K562 (cell line): ENCODE measurements around the gene SFXN5. TPM values are rescaled to one million over a fixed set of nuclear protein-coding genes. Genes with fewer than 3 reads are reported as not detected.

Experiments
- ATAC-seq: fragments of 200-7000 bp; cut with Tn5 transposase; 3 replicates; pipeline ENCODE4 v1.9.1; 2020; ENCODE audit warnings: moderate library complexity
- BruUV-seq: library from RNA; stranded (reverse); fragments of 400-500 nt; replicated peaks from 2 replicates; lab custom pipeline; 2021; lab: Mats Ljungman, UMichigan
- CTCF ChIA-PET: fragments of 300-600 bp; formaldehyde crosslinking; extraction: SDS; loops from one replicate; lab custom pipeline; 2021; ENCODE audit warnings: low intra/inter-chr PET ratio; lab: Yijun Ruan, JAX
- POLR2A ChIA-PET: fragments of 300-600, 350-650 bp; sonication (Branson Sonifier 250); formaldehyde crosslinking; extraction: SDS; loops from one replicate; lab custom pipeline; 2021; ENCODE audit warnings: antibody characterized with exemption, inconsistent platforms; lab: Yijun Ruan, JAX
- DNase-seq, 4 experiments: peaks; one replicate each; pipeline versions ENCODE4 v3.0.0 to v3.0.0-alpha.2; 2011 to 2018; ENCODE audit warnings: low spot score in 3 of 4, mixed read lengths in 3 of 4; ENCODE audit errors: extremely low read depth in 1 of 4
- FAIRE-seq: peaks from 2 replicates; lab custom pipeline; 2011; peaks lifted over from hg19 to GRCh38; lab: Jason Lieb, UNC
- H2AFZ ChIP-seq: 2 replicates; pipeline ENCODE4 v1.6.0; 2011; ENCODE audit warnings: low read depth, low read length, control low read depth, inconsistent platforms
- H3K27ac ChIP-seq: fragments of 200-600 bp; 3 replicates; pipeline ENCODE4 v1.8.0; 2011; ENCODE audit warnings: low read depth, mild to moderate bottlenecking, control low read depth, inconsistent platforms, low read length, moderate library complexity, mixed read lengths; ENCODE audit errors: extremely low read depth
- H3K27me3 ChIP-seq, 2 experiments: fragments of 300-600 bp in 1 of 2; 2 replicates in 1 of 2; 3 replicates in 1 of 2; pipeline versions ENCODE4 v1.6.0 to v1.8.0; 2011; ENCODE audit warnings: inconsistent platforms in 2 of 2, low read length in 2 of 2, mild to moderate bottlenecking in 1 of 2, mixed read lengths in 1 of 2, moderate library complexity in 1 of 2; ENCODE audit not compliant: control insufficient read depth in 2 of 2, insufficient read depth in 2 of 2
- H3K36me3 ChIP-seq: fragments of 300-600 bp; 3 replicates; pipeline ENCODE4 v1.8.0; 2011; ENCODE audit warnings: mild to moderate bottlenecking, low read length, inconsistent platforms; ENCODE audit not compliant: control insufficient read depth, insufficient read depth
- H3K4me1 ChIP-seq, 2 experiments: fragments of 200-600 bp in 1 of 2; replicated peaks in 1 of 2; 2 replicates in 1 of 2; 3 replicates in 1 of 2; pipeline versions ENCODE4 v1.5.1 to v1.8.0; 2011; ENCODE audit warnings: inconsistent platforms in 2 of 2, low read length in 2 of 2, mild to moderate bottlenecking in 1 of 2, mixed read lengths in 1 of 2, moderate library complexity in 1 of 2; ENCODE audit not compliant: control insufficient read depth in 2 of 2, insufficient read depth in 2 of 2
- H3K4me2 ChIP-seq: 2 replicates; pipeline ENCODE4 v1.6.1; 2011; ENCODE audit warnings: low read length, control low read depth, inconsistent platforms, mixed read lengths; ENCODE audit not compliant: insufficient read depth
- H3K4me3 ChIP-seq: fragments of 200-600 bp; sonication (generic), shearing (Covaris generic); 2 replicates; pipeline ENCODE4 v1.5.1; 2016; ENCODE audit warnings: control low read depth, inconsistent platforms
- H3K79me2 ChIP-seq: fragments of 200-600 bp; 3 replicates; pipeline ENCODE4 v1.8.0; 2011; ENCODE audit warnings: low read length, inconsistent platforms; ENCODE audit not compliant: control insufficient read depth, insufficient read depth
- H3K9ac ChIP-seq, 2 experiments: 2 replicates each; pipeline versions ENCODE4 v1.6.0 to v1.6.1; 2011; ENCODE audit warnings: low read depth in 2 of 2, low read length in 2 of 2, control low read depth in 1 of 2, inconsistent platforms in 1 of 2, mild to moderate bottlenecking in 1 of 2, mixed read lengths in 1 of 2; ENCODE audit not compliant: insufficient read depth in 1 of 2
- H3K9me1 ChIP-seq: one replicate; pipeline ENCODE4 v1.6.0; 2011; ENCODE audit warnings: inconsistent platforms, mild to moderate bottlenecking, low read length, moderate library complexity; ENCODE audit not compliant: control insufficient read depth, insufficient read depth
- H3K9me3 ChIP-seq: replicated peaks from 2 replicates; pipeline ENCODE4 v1.5.1; 2011; ENCODE audit warnings: low read depth, low read length, inconsistent platforms; ENCODE audit not compliant: control insufficient read depth, insufficient read depth
- H4K20me1 ChIP-seq: replicated peaks from 2 replicates; pipeline ENCODE4 v1.6.1; 2011; ENCODE audit warnings: low read length, inconsistent platforms, mixed read lengths; ENCODE audit not compliant: control insufficient read depth, insufficient read depth
- ARID3B ChIP-seq: fragments of 250-450 bp; sonication (Bioruptor Pico); IDR thresholded peaks from 2 replicates; pipeline ENCODE4 v1.4.0; 2020; ENCODE audit warnings: borderline replicate concordance
- CAMTA2 ChIP-seq: fragments of 250-450 bp; sonication (Bioruptor Pico); conservative IDR thresholded peaks from 2 replicates; pipeline ENCODE4 v1.5.1; 2022
- CCAR2 ChIP-seq: fragments of 200-400 bp; formaldehyde crosslinking; IDR thresholded peaks from 2 replicates; pipeline ENCODE4 v1.6.1; 2017; ENCODE audit warnings: mild to moderate bottlenecking, low read depth, low read length
- E2F4 ChIP-seq: sonication (generic); formaldehyde crosslinking; IDR thresholded peaks from 2 replicates; pipeline ENCODE4 v1.8.0; 2022; ENCODE audit warnings: mild to moderate bottlenecking, low read depth, missing genetic modification reagents
- ID3 ChIP-seq, 2 experiments: fragments of 250-450 bp in 1 of 2; fragments of 450-650 bp in 1 of 2; sonication (Bioruptor Pico) in 1 of 2; IDR thresholded peaks; 2 replicates each; pipeline versions ENCODE4 v1.6.1 to v1.8.0; 2016 to 2021; ENCODE audit warnings: mild to moderate bottlenecking in 2 of 2, moderate library complexity in 2 of 2, missing compliant biosample characterization in 1 of 2, missing genetic modification characterization in 1 of 2
- KDM4B ChIP-seq, 2 experiments: fragments of 450-650 bp in 1 of 2; sonication (generic) in 1 of 2; IDR thresholded peaks; 2 replicates each; pipeline ENCODE4 v1.6.1; 2016 to 2017; ENCODE audit warnings: borderline replicate concordance in 2 of 2, antibody characterized with exemption in 1 of 2, low read depth in 1 of 2, mild to moderate bottlenecking in 1 of 2
- NFRKB ChIP-seq: fragments of 450-650 bp; IDR thresholded peaks from 2 replicates; pipeline ENCODE4 v1.6.1; 2016; ENCODE audit warnings: low read depth
- NR0B1 ChIP-seq: fragments of 450-650 bp; IDR thresholded peaks from one replicate; pipeline ENCODE4 v1.6.1; 2018; ENCODE audit warnings: mild to moderate bottlenecking, moderate library complexity; ENCODE audit not compliant: partially characterized antibody
- PKNOX1 ChIP-seq: fragments of 450-650 bp; IDR thresholded peaks from 2 replicates; pipeline ENCODE4 v1.6.1; 2016
- SNIP1 ChIP-seq: fragments of 450-650 bp; IDR thresholded peaks from 2 replicates; pipeline ENCODE4 v1.7.1; 2017; ENCODE audit warnings: low read depth, mild to moderate bottlenecking
- SRF ChIP-seq, 2 experiments: fragments of 250-450, 450-650 bp in 1 of 2; sonication (Bioruptor Pico) in 1 of 2; sonication (generic) in 1 of 2; formaldehyde crosslinking; IDR thresholded peaks; 2 replicates each; pipeline versions ENCODE4 v1.5.0 to v1.5.1; 2020 to 2022; ENCODE audit warnings: mild to moderate bottlenecking in 1 of 2, missing genetic modification reagents in 1 of 2
- SUPT5H ChIP-seq: fragments of 450-650 bp; IDR thresholded peaks from 2 replicates; pipeline ENCODE4 v1.6.1; 2016
- TEAD1 ChIP-seq, 2 experiments: fragments of 450-650 bp in 1 of 2; sonication (generic) in 1 of 2; formaldehyde crosslinking; IDR thresholded peaks; 2 replicates each; pipeline versions ENCODE4 v1.4.0 to v1.8.0; 2020 to 2022; ENCODE audit warnings: mild to moderate bottlenecking in 2 of 2, missing genetic modification reagents in 1 of 2
- ZNF778 ChIP-seq: fragments of 450-650 bp; formaldehyde crosslinking; IDR thresholded peaks from 2 replicates; pipeline ENCODE4 v1.4.0; 2020; ENCODE audit warnings: mild to moderate bottlenecking, moderate library complexity
- WGBS: fragments of 100-300 bp; shearing (Covaris generic); methylation state at CpG from one replicate; pipeline ENCODE4 v1.1.6; 2016; ENCODE audit warnings: low coverage, mixed read lengths; ENCODE audit not compliant: insufficient coverage; ENCODE audit errors: missing lambda C conversion rate; 5-methylcytosine and 5-hydroxymethylcytosine counted together
- in situ Hi-C: fragments of 300-500 bp; cut with MboI; formaldehyde crosslinking; loops from 4 replicates; pipeline ENCODE4 v1.15.0; 2018; ENCODE audit warnings: inconsistent platforms, mixed read lengths
- intact Hi-C: fragments of 100-400 bp; cut with micrococcal nuclease; formaldehyde crosslinking; loops from 2 replicates; pipeline ENCODE4 v1.14.2; 2022
- polyA plus RNA-seq, 8 experiments: library from polyadenylated mRNA; depleted of rRNA in 4 of 8; stranded (reverse) in 5 of 8; unstranded in 3 of 8; fragments of >200 nt; fragmentation: Nextera tagmentation in 2 of 8; fragmentation: Illumina TruSeq in 1 of 8; extraction: Ambion mirVana in 2 of 8; extraction: Trizol in 1 of 8; gene quantifications; 2 replicates each; pipeline versions ENCODE4 v1.2.1 to v1.2.3, GENCODE V29; 2011 to 2014; ENCODE audit warnings: inconsistent platforms in 1 of 8, missing spikeins in 1 of 8
- total RNA-seq, 7 experiments: library from RNA; depleted of rRNA in 6 of 7; stranded (reverse); fragments of >200 nt in 6 of 7; fragmentation: Illumina TruSeq in 2 of 7; extraction: Trizol in 2 of 7; gene quantifications; 2 replicates each; pipeline versions ENCODE4 v1.2.1 to v1.2.3, GENCODE V29; 2011 to 2021; ENCODE audit warnings: low replicate concordance in 1 of 7

SFXN5 gene
- total and polyA plus RNA-seq, 9 of the 15 experiments (the other 6 are each of a cell fraction or from before 2014, with no cell fraction given), result 8.3 to 22.6 (median 16.0) TPM

GRCh38 chr2:72940361-72940760 lies 131.2 kb downstream of the SFXN5 start (continued):
- TF ChIP-seq NR0B1 (no peak), SUPT5H (no peak), CAMTA2 (CRISPR knock-in tag) (no peak), TEAD1 (CRISPR knock-in tag; IDR thresholded peaks at IDR 0.05) (no peak), KDM4B (IDR thresholded peaks at IDR 0.05; ENCODE audit: borderline replicate concordance in 2 of 2, low read depth in 1 of 2) (no peak), CCAR2 (no peak)

GRCh38 chr2:72938455-72938854 lies 133.1 kb downstream of the SFXN5 start:
- TF ChIP-seq ZNF778 (CRISPR knock-in tag) (no peak), ARID3B (CRISPR knock-in tag) (no peak), SRF (CRISPR knock-in tag; IDR thresholded peaks at IDR 0.05) (no peak), SNIP1 (no peak), NFRKB (no peak), E2F4 (CRISPR knock-in tag) (no peak), ID3 (CRISPR knock-in tag; IDR thresholded peaks at IDR 0.05) (no peak), ID3 (tag; IDR thresholded peaks at IDR 0.05) (no peak), PKNOX1 (no peak)
- DNase-seq, result no peak
- H3K9me1 ChIP-seq, result no peaks in the 10 kb centered on the region
- no peak for FAIRE-seq
- H3K27me3 ChIP-seq, result peaks cover 2 to 43% of the 10 kb centered on the region in 2 experiments; a peak in 2 of 5 replicates
- intact Hi-C loops (no loop called here), in situ Hi-C loops (loop anchor here (5.0 kb wide), 1 partner anchor 46 kb away; no protein-coding TSS in a partner anchor)
- H3K4me3 ChIP-seq, result no peak overlapping the region
- peaks cover 16% of the 10 kb centered on the region for H4K20me1 ChIP-seq
- CTCF ChIA-PET, result no interaction called here
- ATAC-seq, result no peak
- H2AFZ ChIP-seq, result no peak overlapping the region
- H3K79me2 ChIP-seq, result no peaks in the 10 kb centered on the region
- H3K4me2 ChIP-seq, result no peak overlapping the region
- H3K36me3 ChIP-seq, result no peaks in the 10 kb centered on the region
- BruUV-seq, result no TSS peak
- POLR2A ChIA-PET, result interaction anchor here (0.5 to 0.6 kb wide), 2 partner anchors 8 to 241 kb away, joined by 3 read pairs; no protein-coding TSS in a partner anchor
- 20% methylated on average over 5 of the region's 5 CpGs for WGBS
- H3K9ac ChIP-seq, result no peak overlapping the region
- no peak overlapping the region for H3K27ac ChIP-seq
- H3K9me3 ChIP-seq, result no peaks in the 10 kb centered on the region
- H3K4me1 ChIP-seq, result peaks cover 0 to 7% of the 10 kb centered on the region in 2 experiments; a peak in 2 of 5 replicates
